Natural killer cell (primary cell): ENCODE measurements around the gene SYCE3. TPM values are rescaled to one million over a fixed set of nuclear protein-coding genes. Genes with fewer than 3 reads are reported as not detected.

Source experiments
- ATAC-seq, 3 donors: fragments of 150-1000 bp in 2 of 3; fragments of 200-7000 bp in 1 of 3; cut with Tn5 transposase; 1 replicate in 1 of 3; 2 replicates in 2 of 3; pipeline ENCODE4 v1.10.0; 2021; ENCODE audit warnings: mild to moderate bottlenecking in 2 of 3, moderate library complexity in 2 of 3
- DNase-seq, 2 donors: peaks; one replicate each; pipeline versions ENCODE4 v3.0.0 to v3.0.0-alpha.2; 2013 to 2021; ENCODE audit warnings: mixed read lengths in 1 of 2
- H3K27ac ChIP-seq: one replicate; pipeline ENCODE4 v1.5.1; 2013; ENCODE audit warnings: mild to moderate bottlenecking, low read length
- H3K27me3 ChIP-seq: one replicate; pipeline ENCODE4 v1.6.1; 2013; ENCODE audit warnings: low read length; ENCODE audit not compliant: control insufficient read depth, insufficient read depth
- H3K36me3 ChIP-seq: one replicate; pipeline ENCODE4 v1.6.1; 2013; ENCODE audit warnings: low read length; ENCODE audit not compliant: control insufficient read depth, insufficient read depth
- H3K4me1 ChIP-seq: one replicate; pipeline ENCODE4 v1.6.1; 2013; ENCODE audit warnings: low read length; ENCODE audit not compliant: control insufficient read depth, insufficient read depth
- H3K4me3 ChIP-seq: one replicate; pipeline ENCODE4 v1.5.1; 2013; ENCODE audit warnings: low read length
- H3K9me3 ChIP-seq: one replicate; pipeline ENCODE4 v1.6.1; 2013; ENCODE audit warnings: low read length; ENCODE audit not compliant: control insufficient read depth, insufficient read depth
- H3K27ac Mint-ChIP-seq, 2 donors: one replicate each; pipeline ENCODE4 v1.8.0; 2022; ENCODE audit warnings: mild to moderate bottlenecking in 2 of 2, mixed read lengths in 2 of 2, moderate library complexity in 1 of 2
- H3K27me3 Mint-ChIP-seq, 2 donors: one replicate each; pipeline ENCODE4 v1.8.0; 2022; ENCODE audit warnings: low read depth in 2 of 2, mixed read lengths in 2 of 2
- H3K36me3 Mint-ChIP-seq: one replicate; pipeline ENCODE4 v1.8.0; 2022; ENCODE audit warnings: mixed read lengths
- H3K4me1 Mint-ChIP-seq, 2 donors: one replicate each; pipeline ENCODE4 v1.8.0; 2022; ENCODE audit warnings: mixed read lengths in 2 of 2
- H3K4me3 Mint-ChIP-seq: one replicate; pipeline ENCODE4 v1.8.0; 2022; ENCODE audit warnings: mild to moderate bottlenecking, moderate library complexity, mixed read lengths
- H3K9me3 Mint-ChIP-seq, 2 donors: one replicate each; pipeline ENCODE4 v1.8.0; 2022; ENCODE audit warnings: mixed read lengths in 2 of 2
- CTCF ChIP-seq: fragments of 200-600 bp; IDR thresholded peaks from one replicate; pipeline ENCODE4 v1.8.0; 2022; ENCODE audit warnings: antibody characterized with exemption
- WGBS: methylation state at CpG from one replicate; pipeline ENCODE4 v1.1.7; 2013; ENCODE audit warnings: missing lambda C conversion rate; ENCODE audit not compliant: insufficient coverage; 5-methylcytosine and 5-hydroxymethylcytosine counted together
- intact Hi-C: fragments of 100-400 bp; cut with micrococcal nuclease; formaldehyde crosslinking; loops from one replicate; pipeline ENCODE4 v1.14.2; 2022
- total RNA-seq, 4 donors: library from RNA; stranded (reverse); fragments of 120-200 nt in 1 of 4; gene quantifications; one replicate each; pipeline versions ENCODE4 v1.2.3 to v1.2.4, GENCODE V29; 2013 to 2022

The SYCE3 gene
- total RNA-seq, 3 donors from 2014 or later (not counting 1 experiment from before 2014, with no cell fraction given), result not detected

- intact Hi-C loops, result loop anchor here (5.0 kb wide), 3 partner anchors 38 to 77 kb away; partner anchors contain the start of genes LMF2 and NCAPH2
- H3K27me3 ChIP-seq, result no peaks in the 10 kb centered on the region
- ATAC-seq (no peak), DNase-seq (no peak)
- H3K9me3 ChIP-seq, result no peaks in the 10 kb centered on the region
- 96% methylated on average over 23 of the region's 23 CpGs for WGBS
- peaks cover 0 to 23% of the 10 kb centered on the region in 2 donors for H3K4me1 Mint-ChIP-seq
- peaks cover 2% of the 10 kb centered on the region for H3K36me3 ChIP-seq
- peaks cover 21% of the 10 kb centered on the region for H3K4me1 ChIP-seq
- H3K4me3 Mint-ChIP-seq, result peak overlapping the region; percentile 91
- no peaks in the 10 kb centered on the region for H3K27me3 Mint-ChIP-seq
- no peaks in the 10 kb centered on the region for H3K36me3 Mint-ChIP-seq
- TF ChIP-seq CTCF, result no peak
- H3K4me3 ChIP-seq, result no peak overlapping the region
- H3K27ac Mint-ChIP-seq, result no peak overlapping the region
- no peak overlapping the region for H3K27ac ChIP-seq
- H3K9me3 Mint-ChIP-seq, result no peaks in the 10 kb centered on the region
Observed at GRCh38 chr22:50584106-50585096, 21.7 kb upstream of the SYCE3 start.

DNA sequence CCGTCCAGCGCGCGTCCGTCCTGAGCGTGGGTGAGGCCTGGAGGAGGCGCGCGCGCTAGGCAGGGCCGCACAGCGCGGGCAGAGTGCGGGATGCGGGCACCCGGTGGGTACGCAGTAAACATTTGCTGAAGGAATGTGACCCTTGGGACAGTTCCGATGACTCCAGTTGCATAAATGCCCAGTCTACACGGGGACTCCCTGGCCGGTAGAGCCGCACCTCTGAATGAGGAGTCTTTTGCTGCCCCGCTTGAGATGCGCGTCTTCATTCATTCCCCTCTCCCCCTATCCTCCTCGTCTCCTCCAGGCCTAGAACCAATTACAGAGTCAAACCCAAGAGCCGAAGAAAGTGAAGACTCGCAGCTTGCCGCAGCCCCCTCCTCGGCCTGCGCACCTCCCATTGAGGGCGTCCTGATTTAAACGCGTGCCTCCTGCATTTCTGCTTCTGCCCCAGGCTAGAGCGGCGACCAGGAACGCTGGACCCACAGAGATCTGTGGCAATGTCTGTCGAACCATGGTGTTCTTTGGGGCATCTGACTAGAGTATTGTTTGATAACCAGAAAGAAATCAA, 20.7 kb upstream of the SYCE3 start:
- intact Hi-C loops, result loop anchor here (5.0 kb wide), 3 partner anchors 39 to 76 kb away; partner anchors contain the start of genes LMF2 and NCAPH2
- no peaks in the 10 kb centered on the region for H3K9me3 ChIP-seq
- H3K27ac Mint-ChIP-seq, result peak overlapping the region; percentile 88 to 94
- peak overlapping the region; percentile 11 for H3K27ac ChIP-seq
- H3K4me1 ChIP-seq, result peaks cover 28% of the 10 kb centered on the region
- no peak for TF ChIP-seq CTCF
- ATAC-seq, result peak; percentile 14 to 22 (median 16)
- H3K36me3 Mint-ChIP-seq, result no peaks in the 10 kb centered on the region
- peak overlapping the region; percentile 54 for H3K4me3 ChIP-seq
- H3K4me1 Mint-ChIP-seq, result peaks cover 0 to 24% of the 10 kb centered on the region in 2 donors
- peaks cover 2% of the 10 kb centered on the region for H3K36me3 ChIP-seq
- H3K4me3 Mint-ChIP-seq, result peak overlapping the region; percentile 91
- H3K9me3 Mint-ChIP-seq, result no peaks in the 10 kb centered on the region
- WGBS, result 14% methylated on average over 37 of the region's 37 CpGs
- no peaks in the 10 kb centered on the region for H3K27me3 Mint-ChIP-seq
- H3K27me3 ChIP-seq, result no peaks in the 10 kb centered on the region
- DNase-seq, result no peak

- DNase-seq (peak; percentile 98), ATAC-seq (peak; percentile 93 to 99 (median 93))
- Mint-ChIP-seq H3K27ac (peak within 1 kb of the TSS; percentile 88 to 94), H3K4me3 (peak within 1 kb of the TSS; percentile 91), H3K27me3 (no peaks in the 10 kb centered on the region), H3K9me3 (no peaks in the 10 kb centered on the region), H3K36me3 (no peaks in the 10 kb centered on the region), H3K4me1 (peaks cover 0 to 24% of the 10 kb centered on the region in 2 donors)
- intact Hi-C loops, result loop anchor here (5.0 kb wide), 3 partner anchors 40 to 75 kb away; partner anchors contain the start of genes LMF2 and NCAPH2
- under 1% methylated on average over 96 of the region's 96 CpGs for WGBS
- no peak for TF ChIP-seq CTCF
- Histone ChIP-seq H3K9me3 (no peaks in the 10 kb centered on the region), H3K27me3 (no peaks in the 10 kb centered on the region), H3K4me3 (peak within 1 kb of the TSS; percentile 82), H3K36me3 (peaks cover 2% of the 10 kb centered on the region), H3K4me1 (peaks cover 34% of the 10 kb centered on the region), H3K27ac (peak within 1 kb of the TSS; percentile 92)
Observed at GRCh38 chr22:50582493-50583293, 20.0 kb upstream of the SYCE3 start, which contains the start of gene CHKB. Gene CHKB, minus strand, starts transcription at chr22:50582849. Its CDS starts 68 bp downstream, at chr22:50582781.
